Endothelial cell of umbilical vein (primary cell): ENCODE results near the gene ING1. TPM values are rescaled to one million over a fixed set of nuclear protein-coding genes. Genes with fewer than 3 reads are reported as not detected.
A peak's percentile ranks its signal among the peaks of the same experiment; 100 is the strongest.

Experiments
- BruUV-seq: library from RNA; stranded (reverse); fragments of 400-500 nt; replicated peaks from 2 replicates; lab custom pipeline; 2021; lab: Mats Ljungman, UMichigan
- CTCF ChIA-PET: fragments of 300-600, 350-600 bp; sonication (Branson Sonifier 250); formaldehyde crosslinking; loops from one replicate; lab custom pipeline; 2021; ENCODE audit warnings: antibody characterized with exemption, inconsistent platforms; lab: Charles Lee
- POLR2A ChIA-PET: fragments of 300-600, 350-600 bp; sonication (Branson Sonifier 250); formaldehyde crosslinking; loops from one replicate; lab custom pipeline; 2021; ENCODE audit warnings: antibody characterized with exemption, inconsistent platforms; lab: Charles Lee
- DNase-seq: peaks from one replicate; pipeline ENCODE4 v3.0.0-alpha.2; 2011; ENCODE audit warnings: low read depth, low spot score
- FAIRE-seq: peaks from 2 replicates; lab custom pipeline; 2011; peaks lifted over from hg19 to GRCh38; lab: Jason Lieb, UNC
- H2AFZ ChIP-seq: 2 replicates; pipeline ENCODE4 v1.6.0; 2012; ENCODE audit warnings: low read depth, low read length, control low read depth, inconsistent platforms
- H3K27ac ChIP-seq: 2 replicates; pipeline ENCODE4 v1.5.1; 2011; ENCODE audit warnings: low read depth, mild to moderate bottlenecking, control low read depth, low read length, moderate library complexity; ENCODE audit not compliant: insufficient read depth
- H3K27me3 ChIP-seq, 2 experiments: 2 replicates each; pipeline versions ENCODE4 v1.6.0 to v1.6.1; 2011; ENCODE audit warnings: low read length in 2 of 2, mixed read lengths in 1 of 2; ENCODE audit not compliant: control insufficient read depth in 2 of 2, insufficient read depth in 2 of 2
- H3K36me3 ChIP-seq, 2 experiments: 2 replicates in 1 of 2; 3 replicates in 1 of 2; pipeline ENCODE4 v1.5.1; 2011; ENCODE audit warnings: low read length in 2 of 2, mild to moderate bottlenecking in 1 of 2, moderate library complexity in 1 of 2; ENCODE audit not compliant: control insufficient read depth in 2 of 2, insufficient read depth in 2 of 2; ENCODE audit errors: extremely low read depth in 1 of 2
- H3K4me1 ChIP-seq: 3 replicates; pipeline ENCODE4 v1.5.1; 2011; ENCODE audit warnings: mild to moderate bottlenecking, low read length; ENCODE audit not compliant: control insufficient read depth, insufficient read depth; ENCODE audit errors: extremely low read depth
- H3K4me2 ChIP-seq: 2 replicates; pipeline ENCODE4 v1.6.1; 2011; ENCODE audit warnings: low read length, control low read depth, mixed read lengths; ENCODE audit not compliant: insufficient read depth
- H3K4me3 ChIP-seq, 3 experiments: fragments of 200-600 bp in 1 of 3; sonication (generic), shearing (Covaris generic) in 1 of 3; replicated peaks in 1 of 3; 2 replicates each; pipeline ENCODE4 v1.5.1; 2011 to 2016; ENCODE audit warnings: control low read depth in 3 of 3, low read length in 3 of 3, mild to moderate bottlenecking in 2 of 3, inconsistent platforms in 1 of 3, low read depth in 1 of 3, moderate library complexity in 1 of 3; ENCODE audit not compliant: insufficient read depth in 1 of 3
- H3K79me2 ChIP-seq: 2 replicates; pipeline ENCODE4 v1.6.0; 2012; ENCODE audit warnings: low read length, inconsistent platforms; ENCODE audit not compliant: control insufficient read depth, insufficient read depth
- H3K9ac ChIP-seq: replicated peaks from 2 replicates; pipeline ENCODE3; 2011; ENCODE audit warnings: low read length, control low read depth; ENCODE audit not compliant: insufficient read depth; ENCODE audit errors: extremely low read depth
- H3K9me1 ChIP-seq: replicated peaks from 3 replicates; pipeline ENCODE4 v1.6.0; 2011; ENCODE audit warnings: mild to moderate bottlenecking, low read length; ENCODE audit not compliant: control insufficient read depth, insufficient read depth; ENCODE audit errors: extremely low read depth
- H3K9me3 ChIP-seq: replicated peaks from 2 replicates; pipeline ENCODE4 v1.5.1; 2012; ENCODE audit warnings: low read length, inconsistent platforms; ENCODE audit not compliant: control insufficient read depth, insufficient read depth
- H4K20me1 ChIP-seq: replicated peaks from 2 replicates; pipeline ENCODE3; 2011; ENCODE audit warnings: mild to moderate bottlenecking, low read length; ENCODE audit not compliant: control insufficient read depth, insufficient read depth; ENCODE audit errors: extremely low read depth
- EZH2 ChIP-seq: IDR thresholded peaks from 2 replicates; pipeline ENCODE4 v1.6.1; 2012; ENCODE audit warnings: borderline replicate concordance, low read depth, mild to moderate bottlenecking, moderate library complexity, low read length, inconsistent platforms; ENCODE audit not compliant: severe bottlenecking
- FOS ChIP-seq: IDR thresholded peaks from 2 replicates; pipeline ENCODE4 v1.6.1; 2011; ENCODE audit warnings: mild to moderate bottlenecking, low read length, moderate library complexity, borderline replicate concordance; ENCODE audit not compliant: insufficient read depth
- GATA2 ChIP-seq: IDR thresholded peaks from 2 replicates; pipeline ENCODE4 v1.7.0; 2011; ENCODE audit warnings: low read depth, mild to moderate bottlenecking, moderate library complexity, mixed read lengths, low read length; ENCODE audit not compliant: insufficient read length, insufficient read depth
- JUN ChIP-seq: IDR thresholded peaks from 2 replicates; pipeline ENCODE4 v1.6.1; 2011; ENCODE audit warnings: borderline replicate concordance, low read depth; ENCODE audit not compliant: insufficient read length, insufficient read depth
- MYC ChIP-seq: IDR thresholded peaks from one replicate; pipeline ENCODE4 v1.6.1; 2011; ENCODE audit warnings: mild to moderate bottlenecking, low read depth, low read length
- POLR2A ChIP-seq: IDR thresholded peaks from 2 replicates; pipeline ENCODE4 v1.6.1; 2012; ENCODE audit warnings: low read depth, mild to moderate bottlenecking, control low read depth, low read length
- POLR2AphosphoS5 ChIP-seq: IDR thresholded peaks from 2 replicates; pipeline ENCODE4 v1.6.1; 2012; ENCODE audit warnings: low read depth, mild to moderate bottlenecking, control low read depth, low read length, moderate library complexity; ENCODE audit not compliant: insufficient read depth
- dilution Hi-C: fragments of 300-500 bp; cut with MboI; formaldehyde crosslinking; loops from one replicate; pipeline ENCODE4 v1.15.0; 2019; ENCODE audit warnings: low sequenced_read_pairs; ENCODE audit not compliant: extremely low pct_ligation_motif_present
- intact Hi-C: fragments of 100-400 bp; cut with micrococcal nuclease; formaldehyde crosslinking; loops from one replicate; pipeline ENCODE4 v1.10.0; 2022
- polyA plus RNA-seq, 4 experiments: library from polyadenylated mRNA; depleted of rRNA in 3 of 4; stranded (reverse) in 3 of 4; unstranded in 1 of 4; fragments of >200 nt; gene quantifications; 2 replicates each; pipeline versions ENCODE4 v1.2.1 to v1.2.3, GENCODE V29; 2011 to 2012; ENCODE audit warnings: missing spikeins in 1 of 4
- total RNA-seq: library from RNA; stranded (reverse); gene quantifications from 2 replicates; pipeline ENCODE4 v1.2.3, GENCODE V29; 2021
- TF ChIP-seq, protein P1 (sequence below): IDR thresholded peaks from 2 replicates; pipeline ENCODE4 v1.6.1; 2011; ENCODE audit not compliant: insufficient read depth, insufficient read length
- TF ChIP-seq, protein P2 (sequence below), 2 donors: IDR thresholded peaks; 1 replicate in 1 of 2; 2 replicates in 1 of 2; pipeline ENCODE4 v1.5.1; 2011; ENCODE audit warnings: low read length in 2 of 2, mild to moderate bottlenecking in 2 of 2, moderate library complexity in 2 of 2, control low read depth in 1 of 2, inconsistent platforms in 1 of 2, low read depth in 1 of 2; ENCODE audit not compliant: insufficient read depth in 1 of 2; ENCODE audit errors: extremely low read depth in 1 of 2

Gene ING1
- total and polyA plus RNA-seq, 2 donors (not counting 3 experiments of a cell fraction or from before 2014, with no cell fraction given) = 10.4 to 10.9 TPM

DNA sequence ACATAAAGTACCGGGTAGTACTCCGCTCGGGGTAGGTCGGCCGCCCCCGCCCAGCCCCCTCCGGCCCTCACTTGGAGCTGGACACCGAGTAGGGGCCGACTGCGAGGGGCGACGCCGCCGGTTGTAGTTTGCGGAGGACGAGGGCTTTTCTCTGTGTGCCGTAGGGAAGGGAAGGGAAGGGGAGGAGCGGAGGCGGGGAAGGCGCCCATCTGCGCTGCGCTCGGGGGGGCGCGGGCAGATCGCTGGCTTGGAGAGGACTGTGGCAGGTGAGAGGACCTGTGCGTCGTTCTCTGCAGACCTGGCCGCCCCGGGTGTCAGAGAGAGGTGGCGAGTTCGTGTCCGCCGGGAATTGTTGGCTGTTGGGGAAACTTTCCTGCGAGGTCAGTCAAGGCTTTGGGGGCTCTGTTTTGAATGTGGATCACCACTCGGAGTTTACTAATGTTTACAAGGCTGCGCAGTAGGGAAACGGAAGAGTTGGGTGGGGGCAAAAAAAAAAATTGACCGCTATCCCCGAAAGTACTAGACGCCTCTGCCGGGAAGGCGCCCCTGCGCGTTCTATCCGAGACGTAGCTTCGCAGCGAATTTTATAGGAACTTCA is 1.4 kb downstream of the ING1 start:
- H3K36me3 ChIP-seq = peaks cover 0 to 3% of the 10 kb centered on the region in 2 experiments
- no peaks in the 10 kb centered on the region for H4K20me1 ChIP-seq
- H3K4me3 ChIP-seq = peak overlapping the region; percentile 85 to 91 (median 87)
- no peak for FAIRE-seq
- peak overlapping the region; percentile 90 for H3K9ac ChIP-seq
- no peak for DNase-seq
- H3K79me2 ChIP-seq = peaks cover 51% of the 10 kb centered on the region
- H3K4me2 ChIP-seq = peak overlapping the region; percentile 72
- peaks cover 18% of the 10 kb centered on the region for H3K4me1 ChIP-seq
- BruUV-seq = TSS peak; percentile 65
- no peaks in the 10 kb centered on the region for H3K9me1 ChIP-seq
- no peaks in the 10 kb centered on the region for H3K9me3 ChIP-seq
- dilution Hi-C loops (no loop called here), intact Hi-C loops (loop anchor here (1.0 to 10.0 kb wide), 8 partner anchors 9 to 460 kb away; partner anchors contain the start of genes ANKRD10, CARS2 and NAXD)
- ChIA-PET CTCF (interaction anchor here (1.0 to 1.1 kb wide), 3 partner anchors 9 to 98 kb away, joined by 3 to 4 read pairs (median 3); partner anchors contain the start of gene CARS2), POLR2A (interaction anchor here (0.6 to 1.5 kb wide), 41 partner anchors 9 to 1411 kb away, joined by 3 to 30 read pairs (median 4); partner anchors contain the start of genes ANKRD10, CARS2, NAXD and RAB20)
- H3K27me3 ChIP-seq = no peaks in the 10 kb centered on the region
- peak overlapping the region; percentile 68 for H3K27ac ChIP-seq
- TF ChIP-seq POLR2A (peak; percentile 100), JUN (no peak), GATA2 (no peak), MYC (no peak), FOS (no peak), EZH2 (no peak), POLR2AphosphoS5 (peak; percentile 100)
- TF ChIP-seq, protein P1, sequence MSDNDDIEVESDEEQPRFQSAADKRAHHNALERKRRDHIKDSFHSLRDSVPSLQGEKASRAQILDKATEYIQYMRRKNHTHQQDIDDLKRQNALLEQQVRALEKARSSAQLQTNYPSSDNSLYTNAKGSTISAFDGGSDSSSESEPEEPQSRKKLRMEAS = no peak
- TF ChIP-seq, protein P2, sequence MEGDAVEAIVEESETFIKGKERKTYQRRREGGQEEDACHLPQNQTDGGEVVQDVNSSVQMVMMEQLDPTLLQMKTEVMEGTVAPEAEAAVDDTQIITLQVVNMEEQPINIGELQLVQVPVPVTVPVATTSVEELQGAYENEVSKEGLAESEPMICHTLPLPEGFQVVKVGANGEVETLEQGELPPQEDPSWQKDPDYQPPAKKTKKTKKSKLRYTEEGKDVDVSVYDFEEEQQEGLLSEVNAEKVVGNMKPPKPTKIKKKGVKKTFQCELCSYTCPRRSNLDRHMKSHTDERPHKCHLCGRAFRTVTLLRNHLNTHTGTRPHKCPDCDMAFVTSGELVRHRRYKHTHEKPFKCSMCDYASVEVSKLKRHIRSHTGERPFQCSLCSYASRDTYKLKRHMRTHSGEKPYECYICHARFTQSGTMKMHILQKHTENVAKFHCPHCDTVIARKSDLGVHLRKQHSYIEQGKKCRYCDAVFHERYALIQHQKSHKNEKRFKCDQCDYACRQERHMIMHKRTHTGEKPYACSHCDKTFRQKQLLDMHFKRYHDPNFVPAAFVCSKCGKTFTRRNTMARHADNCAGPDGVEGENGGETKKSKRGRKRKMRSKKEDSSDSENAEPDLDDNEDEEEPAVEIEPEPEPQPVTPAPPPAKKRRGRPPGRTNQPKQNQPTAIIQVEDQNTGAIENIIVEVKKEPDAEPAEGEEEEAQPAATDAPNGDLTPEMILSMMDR (IDR thresholded peaks at IDR 0.05; ENCODE audit: extremely low read depth in 1 of 2, insufficient read depth in 1 of 2, low read depth in 1 of 2, low read length in 2 of 2) = no peak
- H2AFZ ChIP-seq = peak overlapping the region; percentile 40
